ENCODE data around the gene C11orf68. TPM values are rescaled to one million over a fixed set of nuclear protein-coding genes. Genes with fewer than 3 reads are reported as not detected.
A peak's percentile ranks its signal among the peaks of the same experiment; 100 is the strongest.

C11orf68 gene
- total RNA-seq, 2 donors from 2014 or later = 26.0 to 29.1 TPM

DNA sequence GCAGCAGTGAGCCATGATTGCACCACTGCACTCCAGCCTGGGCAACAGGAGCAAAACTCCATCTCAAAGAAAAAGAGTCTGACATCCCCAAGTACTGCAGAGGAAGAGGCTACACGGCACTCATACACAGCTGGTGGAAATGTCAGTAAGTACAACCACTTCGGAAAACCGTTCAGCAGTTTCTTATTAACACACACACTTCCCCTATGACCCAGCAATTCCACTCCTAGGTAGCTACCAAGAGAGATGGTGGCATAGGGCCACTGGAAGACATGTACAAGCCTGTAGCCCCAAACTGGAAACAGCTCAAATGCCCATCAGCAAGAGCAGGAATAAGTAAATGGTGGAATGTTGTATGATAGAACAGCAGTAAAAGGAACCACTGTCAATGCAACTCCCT is 3.7 kb upstream of the C11orf68 start:
- H3K4me3 ChIP-seq (ENCODE audit: low read length) = no peak overlapping the region
- no peak overlapping the region for H3K9ac ChIP-seq (ENCODE audit: extremely low read depth, low read length, poor library complexity, severe bottlenecking)
- H3K36me3 Mint-ChIP-seq (ENCODE audit: low read depth) = peaks cover 19% of the 10 kb centered on the region

DNA sequence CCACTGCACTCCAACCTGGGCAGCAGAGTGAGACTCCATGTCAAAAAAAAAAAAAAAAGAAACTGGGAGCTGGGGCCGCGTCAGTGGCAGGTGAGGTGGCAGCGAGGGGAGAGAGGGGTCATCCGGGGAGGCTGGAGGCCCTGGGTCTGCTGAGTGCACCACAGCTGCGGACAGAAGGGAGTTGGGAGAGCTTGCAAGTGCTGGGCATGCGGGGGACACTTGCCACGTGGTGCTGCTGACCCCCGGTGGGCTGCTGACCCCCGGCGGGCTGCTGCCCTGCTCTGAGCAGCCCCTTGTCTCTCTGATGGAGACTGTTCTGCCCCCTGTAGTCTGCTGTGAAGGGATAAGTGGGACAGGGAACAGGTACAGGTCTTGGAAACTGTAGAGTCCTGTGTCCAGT is 3.0 kb upstream of the C11orf68 start:
- Histone ChIP-seq H3K9me3 (ENCODE audit: control insufficient read depth, low read length) (no peaks in the 10 kb centered on the region), H3K4me1 (ENCODE audit: control insufficient read depth, insufficient read depth, low read length) (peaks cover 7% of the 10 kb centered on the region), H3K4me3 (ENCODE audit: low read length) (no peak overlapping the region), H3K27ac (ENCODE audit: low read depth, low read length) (no peak overlapping the region), H3K27me3 (ENCODE audit: control insufficient read depth, insufficient read depth, low read length, poor library complexity, severe bottlenecking) (no peaks in the 10 kb centered on the region), H3K9ac (ENCODE audit: extremely low read depth, low read length, poor library complexity, severe bottlenecking) (no peak overlapping the region), H3K36me3 (ENCODE audit: control insufficient read depth, insufficient read depth, low read length) (peaks cover 15% of the 10 kb centered on the region)
- H3K27ac Mint-ChIP-seq = no peak overlapping the region
- WGBS, 2 experiments (ENCODE audit: insufficient coverage in 1 of 2, insufficient read length in 1 of 2) = 94 to 98% methylated on average over 8 to 10 of the region's 10 CpGs
- TF ChIP-seq, protein P1, sequence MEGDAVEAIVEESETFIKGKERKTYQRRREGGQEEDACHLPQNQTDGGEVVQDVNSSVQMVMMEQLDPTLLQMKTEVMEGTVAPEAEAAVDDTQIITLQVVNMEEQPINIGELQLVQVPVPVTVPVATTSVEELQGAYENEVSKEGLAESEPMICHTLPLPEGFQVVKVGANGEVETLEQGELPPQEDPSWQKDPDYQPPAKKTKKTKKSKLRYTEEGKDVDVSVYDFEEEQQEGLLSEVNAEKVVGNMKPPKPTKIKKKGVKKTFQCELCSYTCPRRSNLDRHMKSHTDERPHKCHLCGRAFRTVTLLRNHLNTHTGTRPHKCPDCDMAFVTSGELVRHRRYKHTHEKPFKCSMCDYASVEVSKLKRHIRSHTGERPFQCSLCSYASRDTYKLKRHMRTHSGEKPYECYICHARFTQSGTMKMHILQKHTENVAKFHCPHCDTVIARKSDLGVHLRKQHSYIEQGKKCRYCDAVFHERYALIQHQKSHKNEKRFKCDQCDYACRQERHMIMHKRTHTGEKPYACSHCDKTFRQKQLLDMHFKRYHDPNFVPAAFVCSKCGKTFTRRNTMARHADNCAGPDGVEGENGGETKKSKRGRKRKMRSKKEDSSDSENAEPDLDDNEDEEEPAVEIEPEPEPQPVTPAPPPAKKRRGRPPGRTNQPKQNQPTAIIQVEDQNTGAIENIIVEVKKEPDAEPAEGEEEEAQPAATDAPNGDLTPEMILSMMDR (conservative IDR thresholded peaks at IDR 0.05) = no peak
- H3K9me3 Mint-ChIP-seq = no peaks in the 10 kb centered on the region
- no peaks in the 10 kb centered on the region for H3K27me3 Mint-ChIP-seq (ENCODE audit: insufficient read depth)
- no peaks in the 10 kb centered on the region for H3K4me1 Mint-ChIP-seq
- H3K4me3 Mint-ChIP-seq = no peak overlapping the region
- H3K36me3 Mint-ChIP-seq (ENCODE audit: low read depth) = peaks cover 19% of the 10 kb centered on the region
- no peak for DNase-seq

More for the DNA sequence above, 3.7 kb upstream of the C11orf68 start:
- Mint-ChIP-seq H3K9me3 (no peaks in the 10 kb centered on the region), H3K27ac (no peak overlapping the region), H3K4me3 (no peak overlapping the region), H3K4me1 (peaks cover 1% of the 10 kb centered on the region), H3K27me3 (ENCODE audit: insufficient read depth) (no peaks in the 10 kb centered on the region)
- no peaks in the 10 kb centered on the region for H3K9me3 ChIP-seq (ENCODE audit: control insufficient read depth, low read length)
- H3K4me1 ChIP-seq (ENCODE audit: control insufficient read depth, insufficient read depth, low read length) = peaks cover 6% of the 10 kb centered on the region
- no peaks in the 10 kb centered on the region for H3K27me3 ChIP-seq (ENCODE audit: control insufficient read depth, insufficient read depth, low read length, poor library complexity, severe bottlenecking)
- no peak overlapping the region for H3K27ac ChIP-seq (ENCODE audit: low read depth, low read length)
- DNase-seq = no peak
- whole genome bisulfite sequencing, 2 experiments (ENCODE audit: insufficient coverage in 1 of 2, insufficient read length in 1 of 2) = 98% methylated on average over 3 of the region's 3 CpGs; no CpG with 5 or more reads in 1 of the 2 experiments
- TF ChIP-seq, protein P1 (conservative IDR thresholded peaks at IDR 0.05) = no peak
- H3K36me3 ChIP-seq (ENCODE audit: control insufficient read depth, insufficient read depth, low read length) = peaks cover 8% of the 10 kb centered on the region

DNA sequence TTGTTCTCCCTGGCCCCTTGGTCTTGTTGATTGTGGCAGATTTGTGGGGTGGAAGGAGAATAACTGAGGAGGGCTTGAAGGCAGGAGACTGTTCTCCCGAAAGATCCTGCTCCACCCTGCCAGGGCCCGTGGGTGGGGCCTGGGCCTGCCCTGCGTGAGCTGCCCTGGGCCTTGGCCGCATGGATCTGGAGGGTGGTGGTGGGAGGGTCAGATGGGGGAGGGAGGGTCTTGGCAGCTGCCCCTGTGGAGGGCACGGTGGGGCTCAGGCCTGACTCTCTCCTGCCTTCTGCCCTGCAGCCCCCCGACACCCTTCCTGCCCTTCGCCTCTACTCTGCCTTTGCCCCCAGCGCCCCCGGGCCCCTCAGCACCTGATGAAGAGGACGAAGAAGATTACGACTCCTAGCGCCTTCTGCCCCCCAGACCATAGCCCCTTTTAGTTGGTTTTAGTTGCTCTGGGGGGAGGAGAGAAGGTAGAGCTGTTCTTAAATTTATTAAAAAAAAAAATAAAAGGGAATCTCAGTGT is 2.2 kb upstream of the C11orf68 start:
- Histone ChIP-seq H3K4me3 (ENCODE audit: low read length) (no peak overlapping the region), H3K9me3 (ENCODE audit: control insufficient read depth, low read length) (no peaks in the 10 kb centered on the region), H3K27me3 (ENCODE audit: control insufficient read depth, insufficient read depth, low read length, poor library complexity, severe bottlenecking) (no peaks in the 10 kb centered on the region), H3K9ac (ENCODE audit: extremely low read depth, low read length, poor library complexity, severe bottlenecking) (no peak overlapping the region), H3K4me1 (ENCODE audit: control insufficient read depth, insufficient read depth, low read length) (peaks cover 7% of the 10 kb centered on the region), H3K27ac (ENCODE audit: low read depth, low read length) (no peak overlapping the region), H3K36me3 (ENCODE audit: control insufficient read depth, insufficient read depth, low read length) (peaks cover 15% of the 10 kb centered on the region)
- DNase-seq = no peak
- 94% methylated on average over 12 of the region's 12 CpGs; no CpG with 5 or more reads in 1 of the 2 experiments for WGBS, 2 experiments (ENCODE audit: insufficient coverage in 1 of 2, insufficient read length in 1 of 2)
- Mint-ChIP-seq H3K27ac (no peak overlapping the region), H3K27me3 (ENCODE audit: insufficient read depth) (no peaks in the 10 kb centered on the region), H3K36me3 (ENCODE audit: low read depth) (peaks cover 19% of the 10 kb centered on the region), H3K9me3 (no peaks in the 10 kb centered on the region), H3K4me3 (peak overlapping the region; percentile 79), H3K4me1 (no peaks in the 10 kb centered on the region)
- TF ChIP-seq, protein P1 (conservative IDR thresholded peaks at IDR 0.05) = no peak
